Transverse colon (tissue), 3 donors: ENCODE data around the gene MYBPC1.

Source experiments
- CTCF ChIP-seq, 5 experiments: fragments of 200-600 bp in 3 of 5; fragments of 450-650 bp in 2 of 5; sonication (generic) in 3 of 5; IDR thresholded peaks; 1 replicate in 2 of 5; 2 replicates in 3 of 5; pipeline ENCODE4 v1.5.1; 2016 to 2017; ENCODE audit warnings: antibody characterized with exemption in 5 of 5, inconsistent platforms in 3 of 5, mild to moderate bottlenecking in 2 of 5, moderate library complexity in 1 of 5
- EP300 ChIP-seq: sonication (generic); formaldehyde crosslinking; IDR thresholded peaks from one replicate; pipeline ENCODE4 v1.6.1; 2017; ENCODE audit warnings: antibody characterized with exemption, low read depth

DNA sequence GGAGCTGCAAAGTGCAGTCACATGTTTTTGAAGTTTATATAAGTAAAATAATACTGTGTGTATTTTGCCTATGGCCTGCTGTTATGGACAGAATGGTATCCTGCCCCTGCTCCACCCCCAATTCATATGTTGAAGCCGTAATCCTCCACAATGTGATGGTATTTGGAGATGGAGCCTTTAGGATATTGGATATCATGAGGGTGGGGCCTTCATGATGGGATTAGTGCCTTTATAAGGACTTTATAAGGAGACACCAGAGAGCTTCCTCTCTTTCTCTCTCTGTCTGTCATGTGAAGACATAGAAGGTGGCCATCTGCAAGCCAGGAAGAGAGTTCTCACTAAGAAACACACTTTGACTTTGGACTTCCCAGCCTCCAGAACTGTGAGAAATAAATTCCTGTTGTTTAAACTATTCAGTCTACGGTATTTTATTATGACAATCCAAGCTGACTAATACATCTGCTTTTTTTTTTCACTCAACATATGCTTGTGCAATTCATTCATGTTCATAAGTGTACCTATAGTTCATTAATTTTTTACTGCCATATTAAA, 99.6 kb downstream of the MYBPC1 start:
- TF ChIP-seq EP300 (no peak), CTCF (IDR thresholded peaks at IDR 0.05) (no peak)
